ENCODE data around the gene DAZAP2.
"Not testable (repeated sequence)": the region's sequence is repeated elsewhere in the genome, so short reads cannot be mapped to it uniquely, and the experiment has no call there.

DAZAP2 gene

DNA sequence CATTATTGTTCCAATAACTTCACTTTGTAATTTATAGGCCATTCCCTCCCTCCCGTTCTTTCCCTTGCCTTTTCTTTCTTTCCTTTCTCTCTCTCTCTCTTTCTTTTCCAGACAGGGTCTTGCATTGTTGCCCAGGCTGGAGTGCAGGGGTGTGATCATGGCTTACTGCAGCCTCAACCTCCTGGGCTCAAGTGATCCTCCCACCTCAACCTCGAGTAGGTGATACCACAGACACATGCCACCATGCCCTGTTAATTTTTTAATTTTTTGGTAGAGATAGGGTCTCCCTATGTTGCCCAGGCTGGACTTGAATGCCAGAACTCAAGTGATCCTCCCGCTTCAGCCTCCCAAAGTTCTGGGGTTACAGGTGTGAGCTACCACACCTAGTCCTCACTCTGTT, 14.0 kb upstream of the DAZAP2 start:
- no peak for DNase-seq (ENCODE audit: low read depth)
- no peak overlapping the region for H3K4me3 ChIP-seq (replicated peaks; ENCODE audit: low read depth, low read length)
- TF ChIP-seq, protein P1, sequence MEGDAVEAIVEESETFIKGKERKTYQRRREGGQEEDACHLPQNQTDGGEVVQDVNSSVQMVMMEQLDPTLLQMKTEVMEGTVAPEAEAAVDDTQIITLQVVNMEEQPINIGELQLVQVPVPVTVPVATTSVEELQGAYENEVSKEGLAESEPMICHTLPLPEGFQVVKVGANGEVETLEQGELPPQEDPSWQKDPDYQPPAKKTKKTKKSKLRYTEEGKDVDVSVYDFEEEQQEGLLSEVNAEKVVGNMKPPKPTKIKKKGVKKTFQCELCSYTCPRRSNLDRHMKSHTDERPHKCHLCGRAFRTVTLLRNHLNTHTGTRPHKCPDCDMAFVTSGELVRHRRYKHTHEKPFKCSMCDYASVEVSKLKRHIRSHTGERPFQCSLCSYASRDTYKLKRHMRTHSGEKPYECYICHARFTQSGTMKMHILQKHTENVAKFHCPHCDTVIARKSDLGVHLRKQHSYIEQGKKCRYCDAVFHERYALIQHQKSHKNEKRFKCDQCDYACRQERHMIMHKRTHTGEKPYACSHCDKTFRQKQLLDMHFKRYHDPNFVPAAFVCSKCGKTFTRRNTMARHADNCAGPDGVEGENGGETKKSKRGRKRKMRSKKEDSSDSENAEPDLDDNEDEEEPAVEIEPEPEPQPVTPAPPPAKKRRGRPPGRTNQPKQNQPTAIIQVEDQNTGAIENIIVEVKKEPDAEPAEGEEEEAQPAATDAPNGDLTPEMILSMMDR (IDR thresholded peaks at IDR 0.05; ENCODE audit: low read length, missing control alignments): no peak

DNA sequence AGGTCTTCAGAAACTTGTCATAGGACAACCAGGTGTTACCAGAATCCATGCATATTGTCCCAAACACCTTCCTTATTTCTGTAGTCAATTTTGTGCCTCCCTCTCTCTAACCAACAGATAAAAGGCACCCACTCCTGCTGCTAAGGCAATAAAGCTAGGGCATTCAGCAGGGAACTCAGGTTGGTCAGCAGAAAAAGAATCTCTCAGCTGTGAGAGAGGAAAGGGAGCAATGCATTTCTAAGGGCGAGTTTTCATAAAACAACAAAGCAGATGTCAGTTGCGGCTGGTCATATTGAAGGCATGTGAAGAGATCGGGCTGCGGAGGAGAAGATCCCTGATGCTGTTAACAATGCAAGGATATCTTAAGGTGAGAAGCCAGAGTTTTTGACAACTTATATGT, 13.4 kb upstream of the DAZAP2 start:
- TF ChIP-seq, protein P1 (IDR thresholded peaks at IDR 0.05; ENCODE audit: low read length, missing control alignments): no peak
- no peak overlapping the region for H3K4me3 ChIP-seq (replicated peaks; ENCODE audit: low read depth, low read length)
- DNase-seq (ENCODE audit: low read depth): no peak

DNA sequence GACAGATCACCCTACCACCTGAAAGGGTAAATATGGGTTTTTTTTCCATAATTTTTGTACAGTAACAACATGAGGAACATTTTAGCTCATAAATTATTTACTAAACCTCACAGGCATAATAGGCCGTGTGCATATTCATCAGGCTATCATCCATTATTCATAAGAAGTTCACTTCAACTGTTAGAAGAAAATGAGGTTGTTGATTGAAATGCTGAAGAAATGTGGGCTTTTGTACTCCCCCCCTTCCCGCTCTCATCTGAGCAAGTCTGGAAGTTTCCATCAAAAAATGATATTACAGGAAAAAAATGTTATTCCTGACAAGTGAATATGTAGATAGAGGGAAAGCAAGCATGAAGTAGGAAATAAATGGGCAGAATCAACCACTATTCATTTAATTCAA, 12.9 kb upstream of the DAZAP2 start:
- no peak overlapping the region for H3K4me3 ChIP-seq (replicated peaks; ENCODE audit: low read depth, low read length)
- TF ChIP-seq, protein P1 (IDR thresholded peaks at IDR 0.05; ENCODE audit: low read length, missing control alignments): no peak

DNA sequence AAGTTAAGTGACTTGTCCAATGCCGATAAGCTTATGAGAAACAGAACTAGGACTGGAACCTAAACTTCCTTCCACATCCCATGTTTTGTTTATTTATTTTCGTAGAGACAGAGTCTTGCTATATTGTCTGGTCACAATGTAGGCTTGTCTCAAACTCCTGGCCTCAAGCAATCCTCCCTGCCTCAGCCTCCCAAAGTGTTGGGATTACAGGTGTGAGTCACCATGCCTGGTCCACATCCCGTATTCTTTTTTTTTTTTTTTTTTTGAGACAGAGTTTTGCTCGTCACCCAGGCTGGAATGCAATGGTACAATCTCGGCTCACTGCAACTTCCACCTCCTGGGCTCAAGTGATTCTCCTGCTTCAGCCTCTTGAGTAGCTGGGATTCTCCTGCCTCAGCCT, 11.5 kb upstream of the DAZAP2 start:
- H3K4me3 ChIP-seq (replicated peaks; ENCODE audit: low read depth, low read length); DNase-seq (ENCODE audit: low read depth): not testable (repeated sequence)

More for the DNA sequence above, 12.9 kb upstream of the DAZAP2 start:
- no peak for DNase-seq (ENCODE audit: low read depth)

DNA sequence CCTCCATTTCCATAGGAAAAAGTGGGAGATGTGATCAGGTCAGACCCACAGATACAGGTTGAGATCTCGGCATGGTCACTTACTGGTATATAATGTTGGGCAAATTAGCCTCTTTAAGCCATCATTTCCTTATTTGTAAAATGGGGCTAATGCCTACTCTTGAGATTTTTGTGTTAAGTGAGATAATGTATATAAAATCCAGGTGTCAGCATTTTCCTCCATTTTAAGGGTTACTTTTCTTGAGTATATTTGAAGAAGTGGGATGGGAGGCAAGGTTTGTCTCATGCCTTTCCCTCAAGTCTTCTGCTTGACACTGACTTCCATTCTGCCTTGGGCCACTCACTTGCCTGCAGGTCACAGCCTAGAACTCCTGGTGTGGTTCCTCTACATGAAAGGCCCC, 10.7 kb upstream of the DAZAP2 start:
- H3K4me3 ChIP-seq (replicated peaks; ENCODE audit: low read depth, low read length): no peak overlapping the region
- TF ChIP-seq, protein P1 (IDR thresholded peaks at IDR 0.05; ENCODE audit: low read length, missing control alignments): no peak
- DNase-seq (ENCODE audit: low read depth): no peak

DNA sequence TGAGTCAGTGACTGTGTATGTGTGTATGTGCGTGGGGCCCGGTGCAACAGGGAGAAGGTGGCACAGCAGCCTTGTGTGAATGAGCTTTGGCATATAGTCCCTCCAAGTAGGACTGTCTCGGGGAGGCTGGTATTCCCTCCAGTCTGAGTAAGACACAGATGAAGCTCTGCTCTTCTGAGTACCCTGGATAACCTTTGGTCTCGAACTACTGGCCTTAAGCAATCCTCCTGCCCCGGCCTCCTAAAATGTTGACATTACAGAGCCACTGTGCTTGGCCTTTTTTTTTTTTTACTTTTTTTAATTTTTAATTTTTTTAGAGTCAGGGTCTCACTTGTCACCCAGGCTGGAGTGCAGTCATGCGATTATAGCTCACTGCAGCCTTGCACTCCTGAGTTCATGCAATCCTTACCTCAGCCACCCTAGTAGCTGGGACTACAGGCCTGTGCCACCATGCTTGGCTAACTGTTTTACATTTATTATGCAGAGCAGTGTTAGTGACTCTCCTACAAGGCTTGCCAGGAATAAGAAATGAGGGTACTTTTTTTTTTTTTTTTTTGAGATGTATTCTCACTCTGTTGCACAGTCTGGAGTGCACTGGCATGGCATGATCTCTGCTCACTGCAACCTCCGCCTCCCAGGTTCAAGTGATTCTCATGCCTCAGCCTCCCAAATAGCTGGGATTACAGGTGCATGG, 9.4 kb upstream of the DAZAP2 start:
- H3K4me3 ChIP-seq (replicated peaks; ENCODE audit: low read depth, low read length): no peak overlapping the region
- TF ChIP-seq, protein P1 (IDR thresholded peaks at IDR 0.05; ENCODE audit: low read length, missing control alignments): no peak
- no peak for DNase-seq (ENCODE audit: low read depth)

DNA sequence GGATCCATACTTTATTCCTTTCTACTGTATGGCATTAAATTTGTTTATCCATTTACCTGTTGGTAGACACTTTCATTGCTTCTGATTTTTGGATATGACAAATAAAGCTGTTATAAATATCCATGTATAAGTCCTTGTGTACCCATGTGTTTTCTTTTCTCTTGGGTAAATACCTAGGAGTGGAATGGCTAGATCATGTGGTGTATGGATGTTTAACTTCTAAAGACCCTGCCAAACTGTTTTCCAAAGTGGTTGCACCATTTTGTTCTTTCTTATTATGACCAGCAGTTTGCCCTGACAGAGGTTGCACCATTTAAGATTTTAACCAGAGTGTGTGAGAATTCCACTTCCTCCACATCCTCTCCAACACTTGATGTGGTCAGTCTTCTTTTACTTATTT, 6.0 kb upstream of the DAZAP2 start:
- TF ChIP-seq, protein P1 (IDR thresholded peaks at IDR 0.05; ENCODE audit: low read length, missing control alignments): no peak
- no peak for DNase-seq (ENCODE audit: low read depth)

More for the DNA sequence above, 6.0 kb upstream of the DAZAP2 start:
- H3K4me3 ChIP-seq (replicated peaks; ENCODE audit: low read depth, low read length): no peak overlapping the region

All from fibroblast of pulmonary artery (primary cell).